ENCODE measurements around the gene BTBD9. TPM values are rescaled to one million over a fixed set of nuclear protein-coding genes. Genes with fewer than 3 reads are reported as not detected.

The BTBD9 gene
- total RNA-seq, 1 donor from 2014 or later, result 14.8 TPM

DNA sequence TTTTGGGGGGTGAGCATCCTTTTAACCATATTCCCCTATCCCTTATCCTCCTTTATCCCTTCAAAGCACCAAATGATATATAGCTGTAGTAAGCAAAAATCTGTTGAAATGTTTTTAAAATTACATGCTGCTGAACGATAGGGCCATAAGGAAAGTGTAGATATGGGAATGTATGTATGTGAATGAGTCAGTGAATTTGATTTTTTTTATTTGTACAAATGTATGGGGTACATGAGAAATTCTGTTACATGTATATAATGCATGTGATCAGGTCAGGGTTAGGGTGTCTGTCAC, 493.0 kb downstream of the BTBD9 start:
- no peaks in the 10 kb centered on the region for H3K27me3 Mint-ChIP-seq (ENCODE audit: low read depth)
- no peak overlapping the region for H3K27ac Mint-ChIP-seq (ENCODE audit: unreplicated experiment)
- peaks cover 3% of the 10 kb centered on the region for H3K36me3 Mint-ChIP-seq (ENCODE audit: low read depth)
- no peaks in the 10 kb centered on the region for H3K9me3 Mint-ChIP-seq (ENCODE audit: low read depth)
- TF ChIP-seq, protein P1, sequence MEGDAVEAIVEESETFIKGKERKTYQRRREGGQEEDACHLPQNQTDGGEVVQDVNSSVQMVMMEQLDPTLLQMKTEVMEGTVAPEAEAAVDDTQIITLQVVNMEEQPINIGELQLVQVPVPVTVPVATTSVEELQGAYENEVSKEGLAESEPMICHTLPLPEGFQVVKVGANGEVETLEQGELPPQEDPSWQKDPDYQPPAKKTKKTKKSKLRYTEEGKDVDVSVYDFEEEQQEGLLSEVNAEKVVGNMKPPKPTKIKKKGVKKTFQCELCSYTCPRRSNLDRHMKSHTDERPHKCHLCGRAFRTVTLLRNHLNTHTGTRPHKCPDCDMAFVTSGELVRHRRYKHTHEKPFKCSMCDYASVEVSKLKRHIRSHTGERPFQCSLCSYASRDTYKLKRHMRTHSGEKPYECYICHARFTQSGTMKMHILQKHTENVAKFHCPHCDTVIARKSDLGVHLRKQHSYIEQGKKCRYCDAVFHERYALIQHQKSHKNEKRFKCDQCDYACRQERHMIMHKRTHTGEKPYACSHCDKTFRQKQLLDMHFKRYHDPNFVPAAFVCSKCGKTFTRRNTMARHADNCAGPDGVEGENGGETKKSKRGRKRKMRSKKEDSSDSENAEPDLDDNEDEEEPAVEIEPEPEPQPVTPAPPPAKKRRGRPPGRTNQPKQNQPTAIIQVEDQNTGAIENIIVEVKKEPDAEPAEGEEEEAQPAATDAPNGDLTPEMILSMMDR (IDR thresholded peaks at IDR 0.05), result no peak
- peaks cover 30% of the 10 kb centered on the region for H3K4me1 Mint-ChIP-seq (ENCODE audit: low read depth)
- no peak for DNase-seq (ENCODE audit: low spot score)
- H3K4me3 Mint-ChIP-seq (ENCODE audit: unreplicated experiment), result no peak overlapping the region

DNA sequence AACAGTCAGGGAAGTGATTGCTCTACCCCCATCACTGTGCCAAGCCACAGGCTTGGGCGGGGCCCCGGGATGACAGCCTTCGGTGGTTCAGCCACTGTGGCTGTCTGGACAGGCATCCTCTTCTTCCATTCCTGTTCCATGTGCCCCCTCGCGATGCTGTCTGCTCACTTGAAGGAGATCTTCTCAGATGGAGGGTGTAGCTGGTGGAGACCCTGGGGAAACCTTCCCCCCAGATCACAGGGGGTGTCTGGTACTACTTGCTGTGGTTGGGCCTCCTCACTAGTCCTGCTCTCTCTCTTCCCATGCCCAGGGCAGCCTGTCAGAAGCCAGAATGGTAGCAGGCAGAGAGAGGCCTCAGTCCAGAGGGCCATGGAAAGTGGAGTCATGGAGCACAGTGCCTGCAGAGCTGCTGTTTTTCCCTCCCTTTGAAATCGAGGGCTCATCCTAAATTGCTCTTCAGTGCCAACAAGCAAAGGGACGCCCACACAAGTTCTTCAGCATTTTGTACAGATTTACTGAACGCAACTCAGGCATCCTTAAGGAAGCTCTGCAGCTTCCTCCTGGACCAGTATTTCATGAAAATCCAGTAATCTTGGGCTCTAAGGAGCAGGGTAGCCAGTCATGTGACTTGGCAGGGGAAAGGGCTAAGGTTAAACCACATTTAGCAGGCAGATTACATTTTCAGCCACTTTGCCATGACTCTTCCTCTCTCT, 493.6 kb downstream of the BTBD9 start:
- no peaks in the 10 kb centered on the region for H3K27me3 Mint-ChIP-seq (ENCODE audit: low read depth)
- H3K9me3 Mint-ChIP-seq (ENCODE audit: low read depth), result no peaks in the 10 kb centered on the region
- no peak overlapping the region for H3K4me3 Mint-ChIP-seq (ENCODE audit: unreplicated experiment)
- TF ChIP-seq, protein P1 (IDR thresholded peaks at IDR 0.05), result no peak
- no peak overlapping the region for H3K27ac Mint-ChIP-seq (ENCODE audit: unreplicated experiment)
- H3K36me3 Mint-ChIP-seq (ENCODE audit: low read depth), result peaks cover 5% of the 10 kb centered on the region
- DNase-seq (ENCODE audit: low spot score), result no peak
- peaks cover 33% of the 10 kb centered on the region for H3K4me1 Mint-ChIP-seq (ENCODE audit: low read depth)

DNA sequence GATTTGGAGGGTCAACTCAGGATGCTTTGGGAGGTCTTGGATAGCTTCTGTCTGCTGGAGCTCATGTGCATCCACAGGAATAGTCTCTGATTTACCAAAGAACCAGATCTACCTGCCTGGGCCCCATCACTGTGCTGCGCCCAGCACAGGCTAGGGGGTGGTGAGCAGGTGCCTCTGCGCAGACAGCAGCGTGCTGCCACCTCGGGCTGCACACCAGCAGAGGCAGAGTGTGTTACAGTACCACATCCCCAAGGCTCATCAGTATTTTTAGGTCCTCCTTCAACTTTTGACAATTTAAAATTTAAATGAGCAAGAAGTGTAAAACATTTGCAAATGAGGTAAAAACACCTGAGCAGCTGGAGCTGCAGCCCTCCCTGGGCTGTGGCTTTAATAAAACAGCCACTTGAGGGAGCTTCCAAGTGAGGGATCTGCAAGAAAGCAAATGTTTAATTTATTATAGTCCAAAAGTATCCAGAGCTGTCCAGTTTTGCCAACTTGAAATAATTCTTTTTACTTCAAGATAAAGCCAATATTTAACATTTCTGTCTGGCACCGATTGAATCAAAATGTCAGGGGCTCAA, 495.3 kb downstream of the BTBD9 start:
- peaks cover 11% of the 10 kb centered on the region for H3K36me3 Mint-ChIP-seq (ENCODE audit: low read depth)
- TF ChIP-seq, protein P1 (IDR thresholded peaks at IDR 0.05), result peak; percentile 31
- no peaks in the 10 kb centered on the region for H3K9me3 Mint-ChIP-seq (ENCODE audit: low read depth)
- no peak overlapping the region for H3K27ac Mint-ChIP-seq (ENCODE audit: unreplicated experiment)
- peaks cover 34% of the 10 kb centered on the region for H3K4me1 Mint-ChIP-seq (ENCODE audit: low read depth)
- no peak overlapping the region for H3K4me3 Mint-ChIP-seq (ENCODE audit: unreplicated experiment)
- H3K27me3 Mint-ChIP-seq (ENCODE audit: low read depth), result no peaks in the 10 kb centered on the region
- DNase-seq (ENCODE audit: low spot score), result no peak

DNA sequence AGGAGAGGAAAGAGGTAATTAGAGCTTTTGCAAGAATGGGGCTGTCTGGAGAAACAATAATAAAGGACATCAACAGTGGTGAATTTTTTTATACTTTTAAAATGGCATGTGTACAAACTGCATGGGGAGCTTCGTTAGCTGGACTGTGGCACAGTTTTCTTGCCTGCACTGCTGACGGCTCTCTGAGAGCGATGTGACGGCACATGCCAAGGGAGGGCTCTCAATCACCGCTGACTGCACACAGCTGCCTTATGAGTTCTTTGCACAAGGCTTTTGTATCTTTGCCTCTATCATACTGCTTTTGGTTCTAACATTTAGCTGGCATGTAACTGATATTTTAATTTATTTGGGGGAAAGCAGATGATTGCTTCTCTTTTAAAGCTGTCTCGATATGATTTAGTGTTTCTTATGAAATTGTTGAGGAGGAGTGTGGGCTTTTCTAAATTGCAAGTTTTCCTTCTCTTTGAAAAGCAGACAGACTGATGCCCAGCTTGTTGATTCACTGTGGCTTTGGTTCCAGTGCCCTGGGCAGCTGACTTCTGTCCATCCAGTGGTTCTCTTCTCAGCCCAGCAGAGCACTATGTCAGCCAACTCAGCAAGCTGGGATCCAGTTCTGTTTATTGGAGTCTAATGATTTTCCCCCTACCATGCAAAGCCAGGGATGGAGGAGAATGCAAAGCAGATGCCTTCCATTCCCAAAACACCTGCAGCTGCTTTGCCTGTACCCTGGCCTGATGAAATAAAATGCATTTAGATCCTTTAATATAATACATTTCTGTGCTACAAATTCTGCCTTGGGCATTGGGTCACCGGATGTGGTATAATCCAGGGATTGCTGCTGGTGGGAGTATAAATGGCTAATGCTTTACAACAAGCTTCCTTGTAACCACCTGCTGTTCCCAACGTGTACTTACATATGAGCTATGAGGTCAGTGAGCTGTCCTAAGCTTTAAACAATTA, 496.3 kb downstream of the BTBD9 start:
- Mint-ChIP-seq H3K27ac (ENCODE audit: unreplicated experiment) (no peak overlapping the region), H3K9me3 (ENCODE audit: low read depth) (no peaks in the 10 kb centered on the region), H3K4me3 (ENCODE audit: unreplicated experiment) (no peak overlapping the region), H3K27me3 (ENCODE audit: low read depth) (no peaks in the 10 kb centered on the region), H3K36me3 (ENCODE audit: low read depth) (peaks cover 13% of the 10 kb centered on the region), H3K4me1 (ENCODE audit: low read depth) (peaks cover 34% of the 10 kb centered on the region)
- DNase-seq (ENCODE audit: low spot score), result no peak
- TF ChIP-seq, protein P1 (IDR thresholded peaks at IDR 0.05), result no peak

DNA sequence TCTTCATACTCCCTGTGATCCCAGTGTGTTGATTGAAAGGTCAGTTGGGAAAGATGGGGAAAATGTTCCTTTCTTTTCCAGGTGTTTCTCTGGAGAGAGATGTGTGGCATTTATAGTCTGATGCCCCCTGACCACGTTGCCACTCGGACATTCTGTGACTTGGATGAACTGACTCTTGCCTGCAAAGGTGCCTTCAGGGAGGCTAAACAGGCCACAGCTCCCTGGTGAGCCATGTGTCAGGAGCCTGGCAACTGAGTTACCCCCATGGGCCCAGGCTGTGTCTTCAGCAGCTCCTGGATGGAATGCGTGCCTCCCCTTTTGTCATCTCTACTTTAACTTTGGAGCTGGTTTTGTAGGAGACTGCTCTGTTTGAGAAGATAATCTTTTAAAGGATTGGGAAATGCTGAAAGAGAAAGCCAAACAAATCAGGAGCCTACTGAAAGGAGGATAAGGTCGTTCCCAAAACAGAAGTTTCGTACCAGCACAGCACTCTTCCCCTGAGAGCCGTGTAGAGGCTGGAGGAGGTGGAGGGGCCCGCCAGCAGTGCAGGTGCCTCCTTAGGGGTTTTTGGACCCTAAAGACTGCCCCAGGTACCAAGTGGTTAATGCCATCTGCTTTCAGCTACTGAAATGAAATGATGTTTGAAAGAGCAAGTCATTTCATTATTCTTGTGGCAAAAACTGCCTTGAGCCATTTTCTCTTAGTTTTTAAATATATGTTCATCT, 497.4 kb downstream of the BTBD9 start:
- Mint-ChIP-seq H3K4me1 (ENCODE audit: low read depth) (peaks cover 28% of the 10 kb centered on the region), H3K36me3 (ENCODE audit: low read depth) (peaks cover 13% of the 10 kb centered on the region), H3K27ac (ENCODE audit: unreplicated experiment) (peak overlapping the region; percentile 24), H3K4me3 (ENCODE audit: unreplicated experiment) (no peak overlapping the region), H3K27me3 (ENCODE audit: low read depth) (no peaks in the 10 kb centered on the region), H3K9me3 (ENCODE audit: low read depth) (no peaks in the 10 kb centered on the region)
- TF ChIP-seq, protein P1 (IDR thresholded peaks at IDR 0.05), result no peak
- no peak for DNase-seq (ENCODE audit: low spot score)

All from chondrocyte (in vitro differentiated cells).